Measurements from ENCODE around the gene SH3RF3. TPM values are rescaled to one million over a fixed set of nuclear protein-coding genes. Genes with fewer than 3 reads are reported as not detected.

SH3RF3 gene
- total RNA-seq, 1 donor from 2014 or later, result 0.47 TPM

DNA sequence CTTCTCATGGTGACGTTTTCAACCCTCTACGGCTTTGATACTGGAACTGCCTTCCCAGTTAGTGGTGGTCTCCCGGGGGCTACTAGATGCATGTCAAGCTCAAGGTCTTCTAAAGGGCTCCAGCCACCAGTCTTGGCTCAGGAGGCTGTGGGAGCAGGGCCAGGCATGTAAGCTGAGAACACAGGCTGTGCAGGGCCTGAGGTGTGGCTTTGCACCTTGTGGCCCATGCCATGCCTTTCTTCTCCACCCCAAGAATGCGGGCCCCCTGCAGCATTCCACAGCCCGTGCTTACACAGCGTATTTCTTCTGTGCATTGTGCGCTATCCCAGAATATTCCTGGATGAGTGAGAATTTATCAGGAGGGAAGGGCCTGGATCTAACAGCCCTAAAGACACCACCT lies 339.9 kb downstream of the SH3RF3 start:
- Mint-ChIP-seq H3K4me1 (no peaks in the 10 kb centered on the region), H3K36me3 (ENCODE audit: low read depth) (no peaks in the 10 kb centered on the region), H3K4me3 (no peak overlapping the region), H3K9me3 (no peaks in the 10 kb centered on the region), H3K27ac (no peak overlapping the region), H3K27me3 (peaks cover 1% of the 10 kb centered on the region)
- no peak for DNase-seq
- intact Hi-C loops (cut with micrococcal nuclease), result no loop called here

GRCh38 chr2:109471658-109472057 lies 342.7 kb downstream of the SH3RF3 start:
- Mint-ChIP-seq H3K4me3 (no peak overlapping the region), H3K4me1 (peaks cover 4% of the 10 kb centered on the region), H3K27me3 (peaks cover 3% of the 10 kb centered on the region), H3K9me3 (no peaks in the 10 kb centered on the region), H3K36me3 (ENCODE audit: low read depth) (no peaks in the 10 kb centered on the region), H3K27ac (no peak overlapping the region)
- no peak for DNase-seq
- intact Hi-C loops (cut with micrococcal nuclease), result no loop called here

DNA sequence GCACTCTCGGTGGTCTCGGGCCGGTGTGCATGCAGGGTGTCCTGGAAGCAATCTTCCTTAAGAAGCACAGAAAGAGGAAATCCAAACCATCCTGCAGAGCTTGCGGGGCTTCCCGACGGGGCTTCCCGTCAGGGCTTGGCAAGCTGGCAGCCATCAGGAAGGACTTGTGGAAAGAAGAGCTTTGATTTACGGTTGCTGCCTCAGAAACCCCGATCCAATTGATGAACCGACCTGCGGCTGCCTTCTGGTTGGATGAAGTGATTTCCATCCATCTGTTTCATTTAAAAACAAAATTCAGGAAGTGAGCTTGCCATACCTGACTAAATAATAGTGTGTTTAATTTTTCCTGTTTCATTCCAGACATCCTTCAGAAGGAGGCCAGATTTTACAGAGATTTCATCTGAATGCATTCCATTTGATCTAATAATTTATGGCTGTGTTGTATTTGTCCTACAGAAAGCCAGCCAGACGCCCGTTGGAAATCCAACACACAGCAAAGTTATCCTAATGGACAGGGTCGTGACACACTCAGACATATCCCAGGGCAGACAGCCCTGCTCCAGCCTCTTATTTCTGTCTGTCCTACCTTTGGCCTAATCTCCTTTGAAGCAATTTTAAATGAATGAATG lies 343.4 kb downstream of the SH3RF3 start:
- H3K9me3 Mint-ChIP-seq, result no peaks in the 10 kb centered on the region
- peaks cover 4% of the 10 kb centered on the region for H3K4me1 Mint-ChIP-seq
- peaks cover 3% of the 10 kb centered on the region for H3K27me3 Mint-ChIP-seq
- H3K36me3 Mint-ChIP-seq (ENCODE audit: low read depth), result no peaks in the 10 kb centered on the region
- no peak overlapping the region for H3K4me3 Mint-ChIP-seq
- H3K27ac Mint-ChIP-seq, result no peak overlapping the region
- DNase-seq, result no peak
- intact Hi-C loops (cut with micrococcal nuclease), result no loop called here

GRCh38 chr2:109472974-109473373 lies 344.0 kb downstream of the SH3RF3 start:
- H3K4me1 Mint-ChIP-seq, result peaks cover 4% of the 10 kb centered on the region

DNA sequence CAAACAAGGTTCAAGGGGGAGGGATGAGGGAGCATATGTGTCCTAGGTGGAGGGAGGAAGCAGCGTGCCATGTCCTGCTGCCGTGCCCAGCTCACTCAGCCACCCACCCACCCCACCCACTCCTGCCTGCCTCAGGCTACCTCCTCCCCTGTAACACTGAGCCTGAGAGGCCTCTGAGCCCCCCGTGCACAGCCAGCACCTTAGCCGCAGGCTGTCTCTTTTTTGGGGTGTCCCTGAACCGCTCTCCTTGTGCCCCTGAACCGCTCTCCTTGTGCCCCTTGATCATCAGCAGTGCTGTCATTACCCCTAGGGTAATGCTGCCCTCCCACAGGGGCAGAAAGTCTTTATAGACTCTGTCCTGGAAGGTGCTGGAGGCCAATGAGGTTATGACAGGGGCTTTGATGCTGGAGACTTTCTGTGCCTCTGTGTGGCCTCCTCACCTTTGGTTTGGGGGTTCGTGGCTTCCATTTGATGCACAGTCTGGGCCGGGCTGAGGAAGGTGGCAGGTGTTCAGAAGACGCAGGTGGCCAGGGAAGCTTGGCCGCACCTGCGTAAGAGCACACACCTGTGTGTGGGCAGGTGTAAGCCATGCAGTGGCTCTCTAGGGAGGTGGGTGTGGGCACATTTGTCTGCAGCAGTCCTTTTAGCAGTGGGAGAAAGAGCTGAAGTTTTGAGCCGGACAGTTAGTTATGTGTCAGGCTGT lies 344.8 kb downstream of the SH3RF3 start:
- intact Hi-C loops (cut with micrococcal nuclease), result no loop called here
- no peaks in the 10 kb centered on the region for H3K36me3 Mint-ChIP-seq (ENCODE audit: low read depth)
- no peak overlapping the region for H3K27ac Mint-ChIP-seq
- DNase-seq, result no peak
- H3K9me3 Mint-ChIP-seq, result no peaks in the 10 kb centered on the region
- H3K4me1 Mint-ChIP-seq, result peaks cover 4% of the 10 kb centered on the region
- H3K27me3 Mint-ChIP-seq, result peaks cover 3% of the 10 kb centered on the region
- H3K4me3 Mint-ChIP-seq, result no peak overlapping the region

More at GRCh38 chr2:109472974-109473373, 344.0 kb downstream of the SH3RF3 start:
- Mint-ChIP-seq H3K4me3 (no peak overlapping the region), H3K27me3 (peaks cover 3% of the 10 kb centered on the region), H3K36me3 (ENCODE audit: low read depth) (no peaks in the 10 kb centered on the region), H3K9me3 (no peaks in the 10 kb centered on the region), H3K27ac (no peak overlapping the region)
- no peak for DNase-seq
- intact Hi-C loops (cut with micrococcal nuclease), result no loop called here

DNA sequence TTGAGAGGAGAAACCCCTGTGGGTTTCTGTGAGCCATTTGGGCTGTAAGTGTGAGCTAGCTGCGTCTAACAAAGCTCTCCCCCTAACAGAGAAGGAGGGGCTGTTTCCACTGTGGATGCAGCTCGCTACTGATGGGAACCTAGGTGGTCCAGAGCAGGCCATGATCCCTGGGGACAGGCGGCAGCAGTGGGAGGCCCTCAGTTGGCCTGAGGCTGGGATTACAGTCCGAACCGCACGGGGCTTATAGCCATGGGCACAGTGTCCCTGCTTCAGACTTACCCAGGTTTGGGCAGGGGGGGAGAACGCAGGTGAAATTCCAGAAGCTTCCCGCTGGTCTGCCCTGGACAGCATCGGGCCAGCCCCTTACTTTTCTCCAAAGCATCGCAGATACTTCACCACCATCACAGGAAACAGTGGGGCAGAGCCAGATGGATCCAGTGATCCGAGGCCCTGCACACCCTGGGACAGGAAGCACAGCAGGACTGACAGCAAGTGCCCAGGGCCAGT lies 345.4 kb downstream of the SH3RF3 start:
- H3K4me3 Mint-ChIP-seq, result no peak overlapping the region
- no peaks in the 10 kb centered on the region for H3K9me3 Mint-ChIP-seq
- no peak overlapping the region for H3K27ac Mint-ChIP-seq
- H3K27me3 Mint-ChIP-seq, result peaks cover 3% of the 10 kb centered on the region
- DNase-seq, result no peak
- H3K4me1 Mint-ChIP-seq, result peaks cover 4% of the 10 kb centered on the region
- H3K36me3 Mint-ChIP-seq (ENCODE audit: low read depth), result no peaks in the 10 kb centered on the region
- intact Hi-C loops (cut with micrococcal nuclease), result no loop called here

DNA sequence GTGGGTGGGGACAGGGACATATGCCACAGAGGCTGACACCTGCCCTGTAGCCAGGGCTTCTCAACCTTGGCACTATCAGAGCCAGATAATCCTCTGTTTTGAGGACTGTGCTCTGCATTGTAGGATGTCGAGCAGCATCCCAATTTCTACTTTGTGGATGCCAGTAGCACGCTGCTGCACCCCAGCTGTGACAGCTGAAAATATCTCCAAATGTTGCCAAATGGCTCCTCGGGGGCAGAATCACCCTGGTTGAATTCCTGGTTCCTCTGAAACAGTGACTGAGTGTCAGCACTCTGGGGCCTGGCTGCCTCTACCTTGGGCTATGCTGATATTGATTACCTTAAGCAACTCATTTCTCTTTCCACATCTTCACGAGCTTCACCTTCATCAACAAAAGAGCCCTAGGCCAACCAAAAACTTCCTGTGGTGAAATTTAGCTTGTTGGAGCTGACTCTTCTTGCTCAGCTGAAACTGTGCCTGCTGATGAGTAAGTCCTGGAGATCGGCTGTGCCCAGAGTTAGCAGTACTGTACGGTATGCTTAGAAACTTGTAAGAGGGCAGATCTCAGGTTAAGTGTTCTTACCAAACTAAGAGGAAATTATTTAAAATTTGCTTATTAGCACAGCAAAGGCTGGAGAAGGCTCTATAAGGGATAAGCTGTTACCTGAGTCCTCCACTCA lies 346.7 kb downstream of the SH3RF3 start:
- Mint-ChIP-seq H3K4me3 (no peak overlapping the region), H3K9me3 (no peaks in the 10 kb centered on the region), H3K27me3 (peaks cover 4% of the 10 kb centered on the region), H3K36me3 (ENCODE audit: low read depth) (no peaks in the 10 kb centered on the region), H3K4me1 (peaks cover 4% of the 10 kb centered on the region), H3K27ac (no peak overlapping the region)
- no peak for DNase-seq
- intact Hi-C loops (cut with micrococcal nuclease), result no loop called here

DNA sequence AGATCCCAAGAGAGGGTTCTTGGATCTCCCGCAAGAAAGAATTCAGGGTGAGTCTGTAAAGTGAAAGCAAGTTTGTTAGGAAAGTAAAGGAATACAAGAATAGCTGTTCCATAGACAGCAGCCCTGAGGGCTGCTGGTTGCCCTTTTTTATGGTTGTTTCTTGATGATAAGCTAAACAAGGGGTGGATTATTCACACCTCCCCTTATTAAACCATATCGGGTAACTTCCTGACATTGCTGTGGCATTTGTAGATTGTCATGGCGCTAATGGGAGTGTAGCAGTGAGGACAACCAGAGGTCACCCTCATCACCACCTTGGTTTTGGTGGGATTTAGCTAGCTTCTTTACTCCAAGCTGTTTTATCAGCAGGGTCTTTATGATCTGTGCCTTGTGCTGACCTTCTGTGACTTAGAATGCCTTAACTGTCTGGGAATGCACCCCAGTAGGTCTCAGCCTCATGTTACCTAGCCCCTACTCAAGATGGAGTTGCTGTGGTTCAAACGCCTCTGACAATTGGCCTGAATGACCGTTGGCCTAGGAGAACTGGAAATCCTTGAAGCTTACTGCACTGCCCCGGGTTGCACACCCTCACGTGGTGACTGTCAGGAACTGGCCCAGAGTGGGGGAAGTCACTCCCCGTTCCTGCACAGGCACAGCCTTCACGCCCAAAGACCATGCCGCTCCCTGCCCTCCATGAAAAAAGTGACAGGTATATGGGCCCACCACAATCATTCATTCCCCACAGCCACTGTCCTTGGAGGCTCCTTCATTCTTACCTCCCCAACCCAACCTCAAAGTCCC lies 347.8 kb downstream of the SH3RF3 start:
- DNase-seq, result no peak

GRCh38 chr2:109478906-109479493 lies 350.0 kb downstream of the SH3RF3 start:
- no peaks in the 10 kb centered on the region for H3K36me3 Mint-ChIP-seq (ENCODE audit: low read depth)
- no peak overlapping the region for H3K4me3 Mint-ChIP-seq
- H3K27ac Mint-ChIP-seq, result no peak overlapping the region
- peaks cover 4% of the 10 kb centered on the region for H3K4me1 Mint-ChIP-seq
- peaks cover 6% of the 10 kb centered on the region for H3K27me3 Mint-ChIP-seq
- H3K9me3 Mint-ChIP-seq, result no peaks in the 10 kb centered on the region
- DNase-seq, result no peak
- intact Hi-C loops (cut with micrococcal nuclease), result no loop called here

More for the DNA sequence above, 347.8 kb downstream of the SH3RF3 start:
- Mint-ChIP-seq H3K9me3 (no peaks in the 10 kb centered on the region), H3K36me3 (ENCODE audit: low read depth) (no peaks in the 10 kb centered on the region), H3K27me3 (peaks cover 5% of the 10 kb centered on the region), H3K27ac (no peak overlapping the region), H3K4me3 (no peak overlapping the region), H3K4me1 (peaks cover 4% of the 10 kb centered on the region)
- intact Hi-C loops (cut with micrococcal nuclease), result no loop called here

DNA sequence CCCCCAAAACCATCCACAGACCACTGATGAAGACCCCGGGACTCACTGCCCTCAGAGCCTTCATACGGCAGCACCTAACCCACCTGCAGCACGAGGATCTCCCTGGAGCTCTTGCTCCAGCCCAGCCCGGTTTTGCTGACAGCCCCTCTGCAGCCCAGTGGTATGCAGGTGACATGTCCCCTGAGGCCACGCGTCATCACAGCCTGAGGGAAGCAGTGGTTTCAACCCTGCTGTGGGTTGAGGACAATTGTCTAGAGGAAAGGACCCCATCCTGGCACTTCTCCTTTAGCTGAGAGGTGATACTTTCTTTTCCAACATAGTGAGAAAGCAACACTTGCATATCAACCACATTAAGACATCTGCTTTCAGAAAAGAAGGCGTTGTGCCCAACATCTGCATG lies 350.8 kb downstream of the SH3RF3 start:
- Mint-ChIP-seq H3K4me3 (no peak overlapping the region), H3K27me3 (peaks cover 5% of the 10 kb centered on the region), H3K27ac (no peak overlapping the region), H3K4me1 (peaks cover 4% of the 10 kb centered on the region), H3K9me3 (no peaks in the 10 kb centered on the region), H3K36me3 (ENCODE audit: low read depth) (no peaks in the 10 kb centered on the region)
- DNase-seq, result no peak
- intact Hi-C loops (cut with micrococcal nuclease), result no loop called here

GRCh38 chr2:109480486-109481195 lies 351.6 kb downstream of the SH3RF3 start:
- no peak for DNase-seq
- no peak overlapping the region for H3K27ac Mint-ChIP-seq
- H3K4me1 Mint-ChIP-seq, result peaks cover 4% of the 10 kb centered on the region
- intact Hi-C loops (cut with micrococcal nuclease), result no loop called here
- H3K9me3 Mint-ChIP-seq, result no peaks in the 10 kb centered on the region
- peaks cover 5% of the 10 kb centered on the region for H3K27me3 Mint-ChIP-seq
- no peaks in the 10 kb centered on the region for H3K36me3 Mint-ChIP-seq (ENCODE audit: low read depth)
- H3K4me3 Mint-ChIP-seq, result no peak overlapping the region

DNA sequence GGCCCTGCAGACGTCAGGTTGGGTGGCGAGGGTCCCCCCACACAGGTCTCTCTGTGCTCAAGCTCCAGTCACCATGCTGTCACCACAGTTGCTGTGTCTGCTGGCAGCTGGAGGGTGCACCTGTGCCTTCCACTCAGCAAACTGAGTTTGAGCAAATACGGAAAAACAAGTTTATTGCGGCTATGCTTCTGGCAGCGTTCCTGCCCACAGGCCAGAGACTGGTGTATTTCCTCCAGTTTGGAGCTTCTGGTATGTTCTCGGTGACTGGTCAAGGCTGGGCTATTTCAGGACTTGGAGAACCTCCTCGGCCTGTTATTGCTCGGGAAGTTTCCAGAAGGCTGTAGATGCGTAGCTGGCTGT lies 352.2 kb downstream of the SH3RF3 start:
- Mint-ChIP-seq H3K4me1 (no peaks in the 10 kb centered on the region), H3K36me3 (ENCODE audit: low read depth) (no peaks in the 10 kb centered on the region), H3K27ac (no peak overlapping the region), H3K4me3 (no peak overlapping the region), H3K27me3 (peaks cover 5% of the 10 kb centered on the region), H3K9me3 (no peaks in the 10 kb centered on the region)
- DNase-seq, result no peak
- intact Hi-C loops (cut with micrococcal nuclease), result no loop called here

DNA sequence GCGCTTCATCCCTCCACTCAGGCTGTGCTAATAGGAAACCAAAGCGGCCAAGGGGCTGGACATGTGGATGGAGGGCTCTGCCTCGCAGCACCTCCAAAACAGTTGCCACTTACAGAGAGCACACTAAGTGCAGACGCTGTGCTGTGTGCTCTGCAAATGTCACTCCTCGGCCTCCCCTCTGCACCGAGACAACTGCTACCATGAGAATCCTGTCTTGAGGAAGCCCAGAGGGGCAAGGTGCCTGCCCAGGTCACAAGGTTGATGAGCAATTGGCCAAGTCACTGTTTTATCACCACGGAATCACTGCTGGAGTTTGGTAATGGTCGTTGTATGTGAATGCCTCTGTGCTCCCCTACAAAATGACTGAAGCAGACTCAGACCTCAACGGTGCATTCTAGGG lies 352.6 kb downstream of the SH3RF3 start:
- intact Hi-C loops (cut with micrococcal nuclease), result no loop called here
- no peak overlapping the region for H3K4me3 Mint-ChIP-seq
- no peak for DNase-seq
- peaks cover 5% of the 10 kb centered on the region for H3K27me3 Mint-ChIP-seq
- H3K36me3 Mint-ChIP-seq (ENCODE audit: low read depth), result no peaks in the 10 kb centered on the region
- H3K9me3 Mint-ChIP-seq, result no peaks in the 10 kb centered on the region
- no peaks in the 10 kb centered on the region for H3K4me1 Mint-ChIP-seq
- H3K27ac Mint-ChIP-seq, result no peak overlapping the region

All from activated CD4-positive, alpha-beta T cell treated with anti-CD3 and anti-CD28 coated beads, Interleukin-2, amount 10 ng/mL, durations not matched to agents 24 days and 14 days (primary cell).